ENCODE measurements around the gene RSPO1.

RSPO1 gene

DNA sequence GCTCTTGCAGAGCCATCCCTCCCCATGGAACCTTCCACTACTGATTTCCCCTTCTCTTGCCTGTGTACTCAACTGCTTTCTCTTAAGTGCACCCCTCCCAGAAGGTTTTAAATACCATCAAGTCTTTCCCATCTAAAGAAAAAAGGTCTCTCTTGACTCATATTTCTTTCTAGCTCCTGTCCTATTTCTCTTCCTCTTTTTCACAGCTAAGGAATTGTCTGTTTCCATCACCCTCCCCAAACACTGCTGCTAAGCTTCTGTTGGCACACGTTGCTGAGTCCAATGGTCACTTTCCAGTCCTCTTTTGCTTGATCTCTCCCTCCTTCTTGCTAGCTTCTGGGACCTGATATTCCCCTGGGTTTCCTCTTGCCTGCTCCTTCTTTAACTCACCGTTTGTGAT, 25.7 kb downstream of the RSPO1 start:
- TF ChIP-seq TCF4 (CRISPR knock-in tag; IDR thresholded peaks at IDR 0.05; ENCODE audit: borderline replicate concordance) (no peak), ZNF70 (CRISPR knock-in tag; IDR thresholded peaks at IDR 0.05) (no peak), RARB (CRISPR knock-in tag; IDR thresholded peaks at IDR 0.05) (no peak), ZFP3 (CRISPR knock-in tag; IDR thresholded peaks at IDR 0.05) (no peak), ZNF565 (CRISPR knock-in tag; conservative IDR thresholded peaks at IDR 0.05; ENCODE audit: low read depth) (no peak), OSR1 (CRISPR knock-in tag; IDR thresholded peaks at IDR 0.05) (no peak), ZC3H10 (CRISPR knock-in tag; IDR thresholded peaks at IDR 0.05) (no peak), BACH2 (CRISPR knock-in tag; IDR thresholded peaks at IDR 0.05; ENCODE audit: borderline replicate concordance) (no peak), TOX (CRISPR knock-in tag; IDR thresholded peaks at IDR 0.05; ENCODE audit: borderline replicate concordance) (no peak)
- TF ChIP-seq, protein P1, sequence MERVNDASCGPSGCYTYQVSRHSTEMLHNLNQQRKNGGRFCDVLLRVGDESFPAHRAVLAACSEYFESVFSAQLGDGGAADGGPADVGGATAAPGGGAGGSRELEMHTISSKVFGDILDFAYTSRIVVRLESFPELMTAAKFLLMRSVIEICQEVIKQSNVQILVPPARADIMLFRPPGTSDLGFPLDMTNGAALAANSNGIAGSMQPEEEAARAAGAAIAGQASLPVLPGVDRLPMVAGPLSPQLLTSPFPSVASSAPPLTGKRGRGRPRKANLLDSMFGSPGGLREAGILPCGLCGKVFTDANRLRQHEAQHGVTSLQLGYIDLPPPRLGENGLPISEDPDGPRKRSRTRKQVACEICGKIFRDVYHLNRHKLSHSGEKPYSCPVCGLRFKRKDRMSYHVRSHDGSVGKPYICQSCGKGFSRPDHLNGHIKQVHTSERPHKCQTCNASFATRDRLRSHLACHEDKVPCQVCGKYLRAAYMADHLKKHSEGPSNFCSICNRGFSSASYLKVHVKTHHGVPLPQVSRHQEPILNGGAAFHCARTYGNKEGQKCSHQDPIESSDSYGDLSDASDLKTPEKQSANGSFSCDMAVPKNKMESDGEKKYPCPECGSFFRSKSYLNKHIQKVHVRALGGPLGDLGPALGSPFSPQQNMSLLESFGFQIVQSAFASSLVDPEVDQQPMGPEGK (CRISPR knock-in tag; IDR thresholded peaks at IDR 0.05; ENCODE audit: borderline replicate concordance) = no peak
- TF ChIP-seq, protein P2, sequence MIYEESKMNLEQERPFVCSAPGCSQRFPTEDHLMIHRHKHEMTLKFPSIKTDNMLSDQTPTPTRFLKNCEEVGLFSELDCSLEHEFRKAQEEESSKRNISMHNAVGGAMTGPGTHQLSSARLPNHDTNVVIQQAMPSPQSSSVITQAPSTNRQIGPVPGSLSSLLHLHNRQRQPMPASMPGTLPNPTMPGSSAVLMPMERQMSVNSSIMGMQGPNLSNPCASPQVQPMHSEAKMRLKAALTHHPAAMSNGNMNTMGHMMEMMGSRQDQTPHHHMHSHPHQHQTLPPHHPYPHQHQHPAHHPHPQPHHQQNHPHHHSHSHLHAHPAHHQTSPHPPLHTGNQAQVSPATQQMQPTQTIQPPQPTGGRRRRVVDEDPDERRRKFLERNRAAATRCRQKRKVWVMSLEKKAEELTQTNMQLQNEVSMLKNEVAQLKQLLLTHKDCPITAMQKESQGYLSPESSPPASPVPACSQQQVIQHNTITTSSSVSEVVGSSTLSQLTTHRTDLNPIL (CRISPR knock-in tag; IDR thresholded peaks at IDR 0.05; ENCODE audit: low read depth) = no peak
- TF ChIP-seq, protein P3, sequence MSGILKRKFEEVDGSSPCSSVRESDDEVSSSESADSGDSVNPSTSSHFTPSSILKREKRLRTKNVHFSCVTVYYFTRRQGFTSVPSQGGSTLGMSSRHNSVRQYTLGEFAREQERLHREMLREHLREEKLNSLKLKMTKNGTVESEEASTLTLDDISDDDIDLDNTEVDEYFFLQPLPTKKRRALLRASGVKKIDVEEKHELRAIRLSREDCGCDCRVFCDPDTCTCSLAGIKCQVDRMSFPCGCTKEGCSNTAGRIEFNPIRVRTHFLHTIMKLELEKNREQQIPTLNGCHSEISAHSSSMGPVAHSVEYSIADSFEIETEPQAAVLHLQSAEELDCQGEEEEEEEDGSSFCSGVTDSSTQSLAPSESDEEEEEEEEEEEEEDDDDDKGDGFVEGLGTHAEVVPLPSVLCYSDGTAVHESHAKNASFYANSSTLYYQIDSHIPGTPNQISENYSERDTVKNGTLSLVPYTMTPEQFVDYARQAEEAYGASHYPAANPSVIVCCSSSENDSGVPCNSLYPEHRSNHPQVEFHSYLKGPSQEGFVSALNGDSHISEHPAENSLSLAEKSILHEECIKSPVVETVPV (CRISPR knock-in tag; IDR thresholded peaks at IDR 0.05) = no peak
- TF ChIP-seq, protein P4, sequence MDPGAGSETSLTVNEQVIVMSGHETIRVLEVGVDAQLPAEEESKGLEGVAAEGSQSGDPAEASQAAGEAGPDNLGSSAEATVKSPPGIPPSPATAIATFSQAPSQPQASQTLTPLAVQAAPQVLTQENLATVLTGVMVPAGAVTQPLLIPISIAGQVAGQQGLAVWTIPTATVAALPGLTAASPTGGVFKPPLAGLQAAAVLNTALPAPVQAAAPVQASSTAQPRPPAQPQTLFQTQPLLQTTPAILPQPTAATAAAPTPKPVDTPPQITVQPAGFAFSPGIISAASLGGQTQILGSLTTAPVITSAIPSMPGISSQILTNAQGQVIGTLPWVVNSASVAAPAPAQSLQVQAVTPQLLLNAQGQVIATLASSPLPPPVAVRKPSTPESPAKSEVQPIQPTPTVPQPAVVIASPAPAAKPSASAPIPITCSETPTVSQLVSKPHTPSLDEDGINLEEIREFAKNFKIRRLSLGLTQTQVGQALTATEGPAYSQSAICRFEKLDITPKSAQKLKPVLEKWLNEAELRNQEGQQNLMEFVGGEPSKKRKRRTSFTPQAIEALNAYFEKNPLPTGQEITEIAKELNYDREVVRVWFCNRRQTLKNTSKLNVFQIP (CRISPR knock-in tag; IDR thresholded peaks at IDR 0.05; ENCODE audit: borderline replicate concordance, low read depth) = no peak
- no peak for ATAC-seq

DNA sequence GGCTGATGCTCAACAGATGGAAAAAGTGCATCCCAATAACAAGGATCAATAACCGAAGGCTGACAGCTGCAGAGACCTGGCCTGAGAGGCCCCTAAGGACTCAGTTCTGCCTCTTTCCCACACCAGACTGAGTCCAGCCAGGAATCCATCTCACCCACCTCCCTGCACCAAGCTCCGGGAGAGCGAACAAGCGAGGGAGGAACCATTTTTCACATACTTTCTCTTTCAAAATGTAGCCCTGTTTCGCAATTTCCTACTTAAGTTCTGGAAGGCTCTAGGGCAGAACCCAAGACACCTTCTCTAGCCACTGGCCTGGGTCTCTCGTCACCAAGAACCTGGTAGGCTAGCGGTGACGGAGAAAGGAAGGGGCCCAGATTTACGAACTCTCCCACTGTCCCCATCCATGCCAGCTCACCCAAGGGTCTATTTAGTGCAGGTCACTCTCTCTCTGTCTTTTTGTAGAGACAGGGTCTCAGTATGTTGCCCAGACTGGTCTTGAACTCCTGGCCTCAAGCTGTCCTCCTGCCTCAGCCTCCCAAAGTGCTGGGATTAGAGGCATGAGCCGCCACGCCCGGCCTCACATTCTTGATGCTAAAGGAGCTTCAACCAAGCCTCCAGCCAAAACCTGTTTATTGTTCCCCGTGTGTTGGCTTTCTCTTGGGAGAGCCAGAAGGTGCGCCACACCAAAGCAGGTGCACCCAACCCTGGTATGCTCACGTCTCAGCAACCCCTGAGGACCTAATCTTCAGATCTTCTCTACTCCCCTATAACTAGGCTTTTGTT, 28.0 kb downstream of the RSPO1 start:
- ATAC-seq = no peak
- TF ChIP-seq, protein P5, sequence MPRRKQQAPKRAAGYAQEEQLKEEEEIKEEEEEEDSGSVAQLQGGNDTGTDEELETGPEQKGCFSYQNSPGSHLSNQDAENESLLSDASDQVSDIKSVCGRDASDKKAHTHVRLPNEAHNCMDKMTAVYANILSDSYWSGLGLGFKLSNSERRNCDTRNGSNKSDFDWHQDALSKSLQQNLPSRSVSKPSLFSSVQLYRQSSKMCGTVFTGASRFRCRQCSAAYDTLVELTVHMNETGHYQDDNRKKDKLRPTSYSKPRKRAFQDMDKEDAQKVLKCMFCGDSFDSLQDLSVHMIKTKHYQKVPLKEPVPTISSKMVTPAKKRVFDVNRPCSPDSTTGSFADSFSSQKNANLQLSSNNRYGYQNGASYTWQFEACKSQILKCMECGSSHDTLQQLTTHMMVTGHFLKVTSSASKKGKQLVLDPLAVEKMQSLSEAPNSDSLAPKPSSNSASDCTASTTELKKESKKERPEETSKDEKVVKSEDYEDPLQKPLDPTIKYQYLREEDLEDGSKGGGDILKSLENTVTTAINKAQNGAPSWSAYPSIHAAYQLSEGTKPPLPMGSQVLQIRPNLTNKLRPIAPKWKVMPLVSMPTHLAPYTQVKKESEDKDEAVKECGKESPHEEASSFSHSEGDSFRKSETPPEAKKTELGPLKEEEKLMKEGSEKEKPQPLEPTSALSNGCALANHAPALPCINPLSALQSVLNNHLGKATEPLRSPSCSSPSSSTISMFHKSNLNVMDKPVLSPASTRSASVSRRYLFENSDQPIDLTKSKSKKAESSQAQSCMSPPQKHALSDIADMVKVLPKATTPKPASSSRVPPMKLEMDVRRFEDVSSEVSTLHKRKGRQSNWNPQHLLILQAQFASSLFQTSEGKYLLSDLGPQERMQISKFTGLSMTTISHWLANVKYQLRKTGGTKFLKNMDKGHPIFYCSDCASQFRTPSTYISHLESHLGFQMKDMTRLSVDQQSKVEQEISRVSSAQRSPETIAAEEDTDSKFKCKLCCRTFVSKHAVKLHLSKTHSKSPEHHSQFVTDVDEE (CRISPR knock-in tag; IDR thresholded peaks at IDR 0.05) = no peak
- TF ChIP-seq RARB (CRISPR knock-in tag; IDR thresholded peaks at IDR 0.05) (no peak), CSDC2 (CRISPR knock-in tag; IDR thresholded peaks at IDR 0.05) (no peak), ARNTL (CRISPR knock-in tag; IDR thresholded peaks at IDR 0.05; ENCODE audit: borderline replicate concordance, low read depth) (no peak), TOX (CRISPR knock-in tag; IDR thresholded peaks at IDR 0.05; ENCODE audit: borderline replicate concordance) (no peak), BACH2 (CRISPR knock-in tag; IDR thresholded peaks at IDR 0.05; ENCODE audit: borderline replicate concordance) (no peak)
- TF ChIP-seq, protein P3 (CRISPR knock-in tag; IDR thresholded peaks at IDR 0.05) = no peak

Measured in SK-N-SH treated with all-trans-retinoic acid at 6 μM for 48 hours (cell line).